CD4-positive, alpha-beta T cell treated with Interferon gamma for 1 hour (primary cell): ENCODE measurements around the gene RGMB.
"Not testable (repeated sequence)": the region's sequence is repeated elsewhere in the genome, so short reads cannot be mapped to it uniquely, and the experiment has no call there.

Source experiments
- DNase-seq: peaks from one replicate; pipeline ENCODE4 v3.0.0-alpha.2; 2020

Gene RGMB, protein sequence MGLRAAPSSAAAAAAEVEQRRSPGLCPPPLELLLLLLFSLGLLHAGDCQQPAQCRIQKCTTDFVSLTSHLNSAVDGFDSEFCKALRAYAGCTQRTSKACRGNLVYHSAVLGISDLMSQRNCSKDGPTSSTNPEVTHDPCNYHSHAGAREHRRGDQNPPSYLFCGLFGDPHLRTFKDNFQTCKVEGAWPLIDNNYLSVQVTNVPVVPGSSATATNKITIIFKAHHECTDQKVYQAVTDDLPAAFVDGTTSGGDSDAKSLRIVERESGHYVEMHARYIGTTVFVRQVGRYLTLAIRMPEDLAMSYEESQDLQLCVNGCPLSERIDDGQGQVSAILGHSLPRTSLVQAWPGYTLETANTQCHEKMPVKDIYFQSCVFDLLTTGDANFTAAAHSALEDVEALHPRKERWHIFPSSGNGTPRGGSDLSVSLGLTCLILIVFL

DNA sequence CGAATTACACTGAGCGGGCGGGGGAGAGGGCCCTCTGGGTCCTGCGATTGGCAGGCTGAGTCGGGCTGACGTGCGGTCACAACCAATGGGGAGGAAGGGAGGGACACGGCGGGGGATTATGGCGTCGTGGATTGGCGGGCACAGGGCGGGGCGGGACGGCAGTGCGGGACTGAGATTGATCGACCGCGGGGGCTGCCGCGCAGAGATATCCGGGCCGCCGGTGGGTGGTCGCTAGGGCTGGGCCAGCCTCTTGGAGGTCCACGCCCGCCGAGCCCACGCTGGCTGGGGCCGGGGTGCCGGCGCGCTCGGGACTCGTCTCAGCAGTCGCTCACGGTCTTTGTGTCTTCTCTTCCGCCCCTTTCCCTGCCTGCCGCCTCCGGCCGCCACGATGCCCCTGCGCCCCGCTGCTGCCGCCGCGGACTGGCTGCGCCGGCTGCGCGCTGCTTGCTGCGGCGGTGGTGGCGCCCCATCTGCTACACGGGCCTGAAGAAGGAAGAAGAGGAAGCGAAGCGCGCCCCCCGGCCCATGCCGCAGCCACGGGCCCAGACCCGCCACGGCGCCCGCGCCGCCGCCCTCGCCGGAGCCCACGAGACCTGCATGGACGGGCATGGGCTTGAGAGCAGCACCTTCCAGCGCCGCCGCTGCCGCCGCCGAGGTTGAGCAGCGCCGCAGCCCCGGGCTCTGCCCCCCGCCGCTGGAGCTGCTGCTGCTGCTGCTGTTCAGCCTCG, at the start of gene RGMB:
RGMB (plus strand) TSS at position 200 of the 728 bp plus-strand sequence; CDS start at position 608, 408 bp downstream.
- peak; percentile 88 for DNase-seq

DNA sequence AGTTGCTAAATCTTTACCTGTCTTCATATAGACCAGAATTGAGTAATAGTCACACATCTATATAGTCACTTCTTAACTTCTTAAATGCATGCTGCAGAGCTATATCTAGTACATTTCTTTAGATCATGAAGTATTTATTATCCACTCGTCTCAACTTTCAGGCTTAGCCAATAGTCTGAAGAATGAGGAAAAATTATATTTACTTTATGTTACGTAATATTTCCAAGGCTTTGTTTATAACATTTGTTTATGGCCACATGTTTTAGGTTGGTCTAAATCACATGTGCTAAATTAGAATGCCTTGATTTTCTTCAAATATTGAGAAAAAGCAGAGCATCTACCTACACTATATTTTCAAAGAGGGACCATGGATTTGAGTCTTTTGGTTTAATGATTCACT, 47.2 kb upstream of the RGMB start:
- DNase-seq = no peak

DNA sequence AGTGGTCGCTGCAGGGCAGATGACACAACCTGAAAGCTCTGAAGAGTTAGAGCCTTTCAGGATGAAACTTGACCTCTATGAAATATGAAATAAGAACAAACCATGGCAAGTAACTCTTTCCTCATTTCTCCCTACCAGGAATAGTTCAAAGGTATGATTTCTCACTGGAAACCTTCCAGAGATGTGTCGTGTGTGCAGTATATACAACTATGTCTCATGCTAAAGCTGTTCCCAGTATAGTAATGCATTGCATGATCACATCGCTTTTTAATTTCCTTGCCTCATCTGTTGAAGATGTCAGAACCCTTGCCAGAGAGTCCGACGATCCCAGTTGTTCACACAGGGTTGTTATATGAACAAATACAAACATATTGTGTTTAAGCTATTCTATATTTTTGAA, 45.8 kb upstream of the RGMB start:
- no peak for DNase-seq

DNA sequence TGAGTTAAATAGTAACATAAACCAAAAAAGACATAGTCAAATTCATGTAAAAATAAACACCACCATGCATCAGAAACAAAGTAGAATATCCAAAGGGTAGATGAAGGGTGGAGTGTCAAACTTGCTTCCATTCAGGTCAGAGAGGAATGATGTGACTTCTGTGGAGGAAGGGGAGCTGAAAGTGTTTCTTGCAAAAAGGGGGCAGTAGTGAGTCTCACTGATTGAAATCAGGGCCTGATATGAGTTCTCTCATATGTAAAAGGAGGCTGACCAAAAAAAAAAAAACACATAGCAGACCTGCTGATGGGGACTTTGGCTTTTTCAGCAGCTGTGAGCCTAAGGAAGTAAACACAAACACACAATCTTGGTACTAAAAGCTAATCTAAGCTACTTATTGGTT, 38.8 kb upstream of the RGMB start:
- no peak for DNase-seq

DNA sequence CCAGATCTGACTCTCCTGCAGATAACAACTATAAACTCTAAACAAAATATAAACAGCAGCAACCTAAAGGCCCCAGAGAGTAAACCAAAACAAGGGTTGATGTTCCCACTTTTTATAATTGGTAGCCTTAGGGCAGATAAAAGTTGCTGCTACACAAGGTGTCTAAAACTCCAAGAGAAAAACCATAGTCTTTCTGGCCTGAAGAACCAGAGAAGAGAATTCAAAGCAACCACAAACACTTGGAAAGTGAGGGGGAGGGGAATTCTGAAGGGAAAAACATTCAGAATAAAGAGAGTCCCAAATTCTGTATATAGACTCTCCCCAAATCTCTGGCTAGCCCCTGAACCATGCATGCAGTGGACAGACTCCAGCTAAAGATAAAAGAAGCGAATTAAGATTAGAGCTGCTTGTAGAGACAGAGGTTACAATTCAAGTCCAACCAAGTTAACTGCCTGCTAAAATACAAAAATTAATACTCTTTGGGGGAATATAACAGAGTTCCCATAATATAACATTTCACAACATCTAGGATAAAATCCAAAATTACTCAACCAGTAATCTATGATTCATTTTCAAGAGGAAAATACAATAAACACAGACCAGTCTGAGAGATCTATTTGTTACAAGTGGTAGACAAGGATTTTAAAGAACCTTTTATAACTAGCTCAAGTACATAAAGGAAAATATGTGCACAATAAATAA, 37.5 kb upstream of the RGMB start:
- DNase-seq = no peak

DNA sequence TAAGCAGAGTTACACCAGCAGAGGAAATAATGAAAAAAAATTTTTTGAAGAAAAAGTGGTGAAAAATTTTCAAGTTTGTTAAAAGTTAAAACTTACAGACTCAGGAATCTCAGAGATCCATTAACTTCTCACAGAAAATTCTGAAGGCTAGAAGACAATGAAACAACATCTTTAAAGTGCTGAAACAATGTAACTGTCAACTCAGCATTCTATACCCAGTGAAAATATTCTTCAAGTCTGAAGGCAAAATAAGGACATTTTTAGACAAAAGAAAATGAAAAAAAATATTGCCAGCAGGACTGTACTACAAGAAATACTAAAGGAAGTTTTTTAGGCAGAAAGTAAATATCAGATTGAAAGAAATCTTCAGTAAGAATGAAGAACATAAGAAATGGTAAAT, 36.7 kb upstream of the RGMB start:
- no peak for DNase-seq

DNA sequence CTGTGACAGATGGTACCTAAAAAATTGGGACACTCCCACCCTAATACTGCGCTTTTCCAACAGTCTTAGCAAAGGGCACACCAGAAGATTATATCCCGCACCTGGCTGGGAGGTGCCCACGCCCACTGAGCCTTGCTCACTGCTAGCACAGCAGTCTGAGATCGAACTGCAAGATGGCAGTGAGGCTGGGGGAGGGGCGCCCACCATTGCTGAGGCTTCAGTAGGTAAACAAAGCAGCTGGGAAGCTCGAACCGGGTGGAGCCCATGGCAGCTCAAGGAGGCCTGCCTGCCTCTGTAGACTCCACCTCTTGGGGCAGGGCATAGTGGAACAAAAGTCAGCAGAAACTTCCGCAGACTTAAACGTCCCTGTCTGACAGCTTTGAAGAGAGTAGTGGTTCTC, 36.0 kb upstream of the RGMB start:
- not testable (repeated sequence) for DNase-seq

DNA sequence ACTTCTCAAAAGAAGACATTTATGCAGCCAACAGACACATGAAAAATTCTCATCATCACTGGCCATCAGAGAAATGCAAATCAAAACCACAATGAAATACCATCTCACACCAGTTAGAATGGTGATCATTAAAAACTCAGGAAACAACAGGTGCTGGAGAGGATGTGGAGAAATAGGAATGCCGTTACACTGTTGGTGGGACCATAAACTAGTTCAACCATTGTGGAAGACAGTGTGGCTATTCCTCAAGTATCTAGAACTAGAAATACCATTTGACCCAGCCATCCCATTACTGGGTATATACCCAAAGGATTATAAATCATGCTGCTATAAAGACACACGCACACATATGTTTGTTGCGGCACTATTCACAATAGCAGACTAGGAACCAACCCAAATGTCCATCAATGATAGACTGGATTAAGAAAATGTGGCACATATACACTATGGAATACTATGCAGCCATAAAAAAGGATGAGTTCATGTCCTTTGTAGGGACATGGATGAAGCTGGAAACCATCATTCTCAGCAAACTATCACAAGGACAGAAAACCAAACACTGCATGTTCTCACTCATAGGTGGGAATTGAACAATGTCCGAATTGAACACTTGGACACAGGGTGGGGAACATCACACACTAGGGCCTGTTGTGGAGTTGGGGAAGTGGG, 34.8 kb upstream of the RGMB start:
- not testable (repeated sequence) for DNase-seq

DNA sequence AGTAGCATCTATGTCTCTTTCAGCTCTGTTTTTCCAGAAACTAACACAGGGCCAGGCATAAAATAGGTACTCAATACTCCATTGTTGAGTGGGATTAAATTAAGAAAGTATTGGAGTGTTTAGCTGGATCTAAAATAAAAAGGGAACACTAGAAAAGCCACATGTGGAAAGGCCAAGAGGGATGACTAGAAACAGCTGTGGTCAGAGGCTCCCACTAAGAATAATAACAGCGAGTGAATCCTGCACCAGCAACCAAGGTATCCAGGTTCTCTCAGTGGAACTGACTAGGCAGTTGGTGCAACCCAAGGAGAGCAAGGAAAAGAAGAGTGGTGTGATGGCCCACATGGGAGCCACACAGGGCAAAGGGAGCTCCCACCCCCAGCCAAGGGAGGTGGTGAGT, 31.5 kb upstream of the RGMB start:
- DNase-seq = no peak

DNA sequence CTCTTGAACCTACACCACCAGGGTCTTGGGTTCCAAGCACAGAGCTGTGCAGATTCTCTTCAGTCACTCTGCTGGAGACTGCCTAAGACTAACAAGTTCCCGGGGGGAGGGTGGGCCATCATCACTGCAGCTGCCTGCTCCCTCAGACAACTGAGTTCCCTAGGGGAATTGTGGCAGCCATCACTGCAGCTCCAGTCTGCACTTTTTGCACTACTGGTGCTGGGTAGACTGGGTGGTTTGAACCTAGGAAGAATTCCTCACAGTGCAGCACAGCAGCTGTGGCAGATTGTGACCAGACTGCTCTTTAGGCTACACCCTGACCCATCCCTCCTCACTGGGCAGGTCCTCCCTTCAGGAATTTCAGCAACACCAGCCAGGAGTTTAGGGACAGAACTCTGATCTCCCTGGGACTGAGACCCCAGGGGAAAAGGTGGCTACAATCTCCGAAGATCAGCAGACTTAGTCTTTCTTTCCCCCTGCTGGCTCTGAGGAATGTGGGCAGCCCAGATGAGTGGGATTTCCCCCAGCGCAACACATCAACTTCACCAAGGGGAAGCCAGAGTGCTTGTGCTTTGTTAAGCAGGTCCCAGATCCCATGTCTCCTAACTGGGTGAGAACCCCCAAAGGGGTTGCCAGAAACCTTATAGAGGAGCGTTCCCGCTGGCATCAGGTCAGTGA, 30.9 kb upstream of the RGMB start:
- no peak for DNase-seq

DNA sequence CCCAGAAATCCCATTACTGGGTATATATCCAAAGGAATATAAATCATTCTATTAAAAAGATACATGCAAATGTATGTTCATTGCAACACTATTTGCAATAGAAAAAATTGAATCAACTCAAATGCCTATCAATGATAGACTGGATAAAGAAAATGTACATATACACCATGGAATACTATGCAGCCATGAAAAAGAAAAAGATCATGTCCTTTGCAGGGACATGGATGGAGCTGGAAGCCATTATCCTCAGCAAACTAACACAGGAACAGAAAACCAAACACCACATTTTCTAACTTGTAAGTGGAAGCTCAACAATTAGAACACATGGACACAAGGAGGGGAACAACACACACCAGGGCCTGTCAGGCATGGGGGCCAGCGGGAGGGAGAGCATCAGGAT, 25.2 kb upstream of the RGMB start:
- DNase-seq = not testable (repeated sequence)

DNA sequence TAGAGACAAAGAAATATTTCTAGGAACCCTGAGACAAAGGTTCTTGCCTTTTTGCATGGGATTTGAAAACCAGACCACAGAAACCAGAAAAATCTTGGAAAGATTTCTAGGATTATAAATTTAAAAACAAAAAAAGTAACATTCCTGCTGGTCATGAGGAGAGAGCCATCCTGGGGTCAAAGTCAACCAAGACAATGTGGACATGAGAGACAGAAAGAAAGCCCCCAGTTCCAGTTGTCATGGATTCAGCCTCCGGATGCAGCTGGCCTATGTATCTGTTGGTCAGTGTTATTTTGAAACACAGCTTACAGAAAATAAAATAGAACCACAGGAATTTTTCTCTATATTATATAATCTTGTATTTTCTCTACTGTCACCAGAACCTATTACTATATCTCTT, 24.4 kb upstream of the RGMB start:
- no peak for DNase-seq

DNA sequence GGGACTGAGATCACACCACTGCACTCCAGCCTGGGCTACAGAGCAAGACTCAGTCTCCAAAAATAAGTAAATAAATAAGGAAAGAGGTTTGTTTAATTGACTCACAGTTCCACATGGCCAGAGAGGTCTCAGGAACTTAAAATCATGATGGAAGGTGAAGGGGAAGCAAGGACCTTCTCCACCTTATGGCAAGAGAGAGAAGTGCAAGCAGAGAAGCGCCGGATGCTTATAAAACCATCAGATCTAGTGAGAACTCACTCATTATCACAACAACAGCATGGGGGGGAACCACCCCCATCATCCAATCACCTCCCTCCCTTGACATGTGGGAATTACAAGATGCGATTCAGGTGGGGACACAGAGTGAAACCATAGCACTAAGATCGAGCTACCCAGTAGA, 22.8 kb upstream of the RGMB start:
- no peak for DNase-seq

DNA sequence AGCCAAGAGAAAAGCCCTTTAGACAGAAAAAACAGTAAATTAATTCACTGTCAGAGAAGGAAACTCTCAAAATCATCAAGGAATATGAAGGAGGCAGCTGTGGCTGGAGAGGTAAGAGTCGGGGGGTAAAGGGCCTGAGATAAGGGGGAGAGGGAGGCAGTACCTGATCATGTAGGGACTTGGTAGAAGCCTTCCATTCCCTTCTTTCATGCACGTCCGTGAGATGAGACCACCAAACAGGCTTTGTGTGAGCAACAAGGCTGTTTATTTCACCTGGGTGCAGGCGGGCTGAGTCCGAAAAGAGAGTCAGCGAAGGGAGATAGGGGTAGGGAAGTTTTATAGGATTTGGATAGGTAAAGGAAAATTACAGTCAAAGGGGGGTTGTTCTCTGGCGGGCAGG, 21.1 kb upstream of the RGMB start:
- not testable (repeated sequence) for DNase-seq

DNA sequence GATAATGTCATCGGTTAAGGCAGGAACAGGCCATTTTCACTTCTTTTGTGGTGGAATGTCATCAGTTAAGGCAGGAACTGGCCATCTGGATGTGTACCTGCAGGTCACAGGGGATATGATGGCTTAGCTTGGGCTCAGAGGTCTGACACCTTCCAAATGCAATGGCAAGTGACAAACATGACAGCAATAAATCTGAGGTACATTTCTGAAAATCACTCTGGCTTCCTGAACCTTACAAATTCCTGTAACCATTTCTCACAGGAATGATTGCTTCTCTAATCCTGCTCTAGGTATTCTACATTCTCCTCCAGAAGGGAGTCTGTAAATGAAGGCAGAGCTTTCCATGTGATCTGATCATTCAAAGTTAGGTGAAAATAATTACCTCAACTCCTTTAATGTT, 20.7 kb upstream of the RGMB start:
- not testable (repeated sequence) for DNase-seq

DNA sequence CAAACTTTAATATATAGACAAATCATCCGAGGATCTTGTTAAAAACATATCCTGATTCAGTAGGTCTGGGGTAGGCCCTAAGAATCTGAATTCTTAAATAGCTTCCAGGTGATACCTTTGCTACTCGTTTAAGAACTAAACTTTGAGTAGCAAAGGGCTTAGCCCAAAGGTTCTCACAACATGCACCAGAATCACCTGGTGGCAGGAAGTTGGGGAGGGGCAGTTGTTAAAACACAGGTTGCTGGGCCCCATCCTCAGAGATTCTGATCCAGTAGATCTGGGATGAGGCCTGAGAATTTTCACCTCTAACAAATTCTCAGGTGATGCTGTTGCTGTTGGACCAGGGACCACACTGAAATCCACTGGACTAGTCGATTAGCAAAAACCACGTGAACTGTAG, 20.0 kb upstream of the RGMB start:
- DNase-seq = no peak

DNA sequence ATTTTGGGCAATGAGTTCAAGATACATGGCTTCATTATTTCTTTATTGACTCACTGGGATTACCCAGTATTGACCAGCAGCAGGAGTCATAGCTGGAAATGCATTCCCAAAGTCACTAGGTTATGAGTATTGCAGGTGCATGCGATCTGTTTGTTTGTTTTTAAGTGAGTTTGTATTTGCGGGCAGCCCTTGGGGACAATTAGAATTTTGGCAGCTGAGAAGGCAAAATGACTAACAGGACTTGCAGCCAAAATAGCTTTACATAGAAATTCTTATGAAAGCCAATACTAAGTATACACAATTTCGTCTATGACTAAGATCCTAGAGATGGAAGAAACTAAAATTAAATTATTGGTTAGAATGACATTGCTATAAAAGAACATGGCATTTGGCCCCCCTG, 18.1 kb upstream of the RGMB start:
- no peak for DNase-seq

DNA sequence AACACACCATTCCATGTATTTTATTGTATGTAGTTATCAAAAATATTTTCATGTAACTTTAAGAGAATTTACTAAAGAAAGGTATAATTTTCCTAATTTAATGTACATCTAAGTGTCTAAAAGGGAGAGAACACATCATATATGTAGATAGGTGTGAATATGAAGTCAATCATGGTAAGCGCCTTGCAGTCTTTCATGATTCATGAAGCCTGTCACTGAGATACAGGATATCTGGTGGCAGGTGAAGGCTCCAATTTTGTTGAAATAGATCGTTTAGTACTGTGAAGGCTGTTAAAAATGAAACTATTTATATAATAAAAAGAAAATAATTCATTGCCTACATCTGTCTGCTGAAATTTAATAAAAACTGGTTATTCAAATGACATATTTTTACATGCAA, 15.5 kb upstream of the RGMB start:
- DNase-seq = no peak

DNA sequence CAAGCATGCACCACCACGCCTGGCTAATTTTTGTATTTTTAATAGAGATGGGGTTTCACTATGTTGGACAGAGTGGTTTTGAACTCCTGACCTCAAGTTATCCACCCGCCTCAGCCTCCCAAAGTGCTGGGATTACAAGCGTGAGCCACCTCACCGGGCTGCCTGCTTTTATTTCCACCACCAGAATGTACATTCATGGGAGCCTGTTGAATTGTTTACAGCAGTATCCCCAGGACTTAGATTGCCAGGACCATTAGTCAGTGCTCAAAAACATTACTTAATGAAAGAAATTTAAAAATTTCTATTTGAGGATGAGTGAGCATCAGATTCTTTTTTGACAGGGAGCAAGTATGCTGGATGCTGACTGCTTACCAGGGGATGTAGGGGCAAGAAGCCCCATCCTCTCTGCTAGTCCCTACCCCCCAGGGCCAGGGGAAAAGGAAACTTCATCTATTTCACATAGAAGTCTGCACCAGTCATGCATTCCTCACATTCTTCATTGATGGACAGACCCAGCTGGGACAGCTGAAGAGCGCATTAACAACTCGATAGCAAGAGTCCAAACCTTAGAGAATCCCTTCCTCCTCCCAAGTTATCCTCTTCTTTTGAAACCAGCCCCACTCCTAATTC, 10.3 kb upstream of the RGMB start:
- DNase-seq = no peak

DNA sequence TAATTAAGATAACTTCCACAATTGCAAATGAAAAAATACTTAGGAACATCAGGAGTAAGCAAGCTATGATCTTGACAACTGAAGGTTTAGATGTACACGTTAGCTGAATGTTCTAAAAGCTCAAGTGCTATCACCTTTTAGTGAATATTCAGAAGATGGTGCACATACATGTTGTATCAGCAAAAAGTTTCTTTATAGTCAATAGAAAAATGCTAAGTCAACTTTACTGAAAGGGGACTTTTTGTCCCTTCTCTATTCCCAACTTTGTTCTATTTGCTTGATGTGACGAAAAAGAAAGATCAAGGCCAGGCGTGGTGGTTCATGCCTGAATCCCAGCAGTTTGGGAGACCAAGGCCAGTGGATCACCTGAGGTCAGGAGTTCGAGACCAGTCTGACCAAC, 7.6 kb upstream of the RGMB start:
- DNase-seq = no peak

DNA sequence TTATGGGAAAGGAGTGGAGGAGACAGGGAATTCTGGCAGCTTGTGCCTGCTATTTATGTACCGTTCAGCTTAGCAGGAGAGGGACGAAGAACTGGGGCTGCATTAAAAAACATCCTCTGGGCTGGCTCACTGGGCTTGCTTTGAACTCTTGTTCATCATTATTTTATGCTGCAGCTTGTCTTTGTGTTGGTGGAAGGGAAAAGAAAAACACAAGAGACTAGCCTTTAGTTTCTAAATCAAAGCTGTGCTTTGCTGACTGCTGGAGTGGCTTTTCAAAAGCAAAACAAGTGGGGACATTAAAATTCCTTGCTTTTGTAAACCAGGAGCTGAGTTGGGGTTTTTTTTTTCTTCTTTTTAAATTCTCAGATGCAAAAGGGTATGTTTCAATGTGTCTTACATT, 5.9 kb upstream of the RGMB start:
- DNase-seq = no peak
